ENCODE data around the gene HNF1A. TPM values are rescaled to one million over a fixed set of nuclear protein-coding genes. Genes with fewer than 3 reads are reported as not detected.
A peak's percentile ranks its signal among the peaks of the same experiment; 100 is the strongest.

The HNF1A gene
- total and polyA plus RNA-seq, 4 donors: 8.2 to 19.8 (median 10.6) TPM

DNA sequence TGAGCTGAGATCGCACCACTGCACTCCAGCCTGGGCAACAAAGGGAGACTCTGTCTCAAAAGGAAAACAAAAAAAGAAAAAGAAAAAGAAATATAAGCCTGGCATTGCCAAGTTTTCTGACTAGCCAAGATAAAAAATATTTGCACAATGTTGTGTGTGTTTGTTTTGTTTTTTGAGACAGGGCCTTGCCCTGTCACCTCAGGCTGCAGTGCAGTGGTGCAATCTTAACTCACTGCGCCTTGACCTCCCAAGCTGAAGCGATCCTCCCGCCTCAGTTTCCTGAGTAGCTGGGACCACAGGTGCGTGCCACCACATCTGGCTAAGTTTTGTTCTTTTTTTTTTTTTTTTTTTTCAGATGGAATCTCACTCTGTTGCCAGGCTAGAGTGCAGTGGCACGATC, 43.4 kb downstream of the HNF1A start:
- Histone ChIP-seq H3K36me3 (ENCODE audit: control insufficient read depth in 4 of 4, insufficient read depth in 3 of 4, low read depth in 1 of 4, low read length in 3 of 4) (peaks cover 0 to 2% (median 0%) of the 10 kb centered on the region in 4 donors), H3K27ac (ENCODE audit: low read depth in 1 of 2, low read length in 2 of 2) (peak overlapping the region; percentile 20 to 30), H3K27me3 (ENCODE audit: control insufficient read depth in 4 of 4, insufficient read depth in 4 of 4, low read length in 3 of 4) (no peaks in the 10 kb centered on the region), H3K4me1 (ENCODE audit: control insufficient read depth in 4 of 4, insufficient read depth in 4 of 4, low read length in 3 of 4) (peaks cover 1 to 31% (median 24%) of the 10 kb centered on the region in 4 donors), H3K9me3 (ENCODE audit: control insufficient read depth in 4 of 4, low read length in 3 of 4) (no peaks in the 10 kb centered on the region), H3K4me3 (ENCODE audit: low read depth in 1 of 3, low read length in 3 of 3) (no peak overlapping the region), H3K9ac (ENCODE audit: low read depth in 1 of 2, low read length in 2 of 2) (no peak overlapping the region)
- DNase-seq (ENCODE audit: low spot score): no peak
- 48% methylated on average over 6 of the region's 6 CpGs for WGBS
- TF ChIP-seq GABPA (IDR thresholded peaks at IDR 0.05 in 1 of 2, conservative IDR thresholded peaks at IDR 0.05 in 1 of 2) (no peak), NR2F2 (IDR thresholded peaks at IDR 0.05) (no peak), HNF4G (IDR thresholded peaks at IDR 0.05) (no peak), HNF4A (conservative IDR thresholded peaks at IDR 0.05) (peak; percentile 55 to 77), RXRA (IDR thresholded peaks at IDR 0.05) (peak; percentile 70 to 81), FOXA2 (IDR thresholded peaks at IDR 0.05) (no peak), RAD21 (IDR thresholded peaks at IDR 0.05) (peak in 1 of 2 donors; percentile 9), SP1 (IDR thresholded peaks at IDR 0.05) (peak; percentile 36), YY1 (IDR thresholded peaks at IDR 0.05) (peak; percentile 13), EGR1 (IDR thresholded peaks at IDR 0.05; ENCODE audit: low read depth in 2 of 2) (no peak), JUND (IDR thresholded peaks at IDR 0.05) (peak in 1 of 2 donors; percentile 54)
- TF ChIP-seq, protein P1, sequence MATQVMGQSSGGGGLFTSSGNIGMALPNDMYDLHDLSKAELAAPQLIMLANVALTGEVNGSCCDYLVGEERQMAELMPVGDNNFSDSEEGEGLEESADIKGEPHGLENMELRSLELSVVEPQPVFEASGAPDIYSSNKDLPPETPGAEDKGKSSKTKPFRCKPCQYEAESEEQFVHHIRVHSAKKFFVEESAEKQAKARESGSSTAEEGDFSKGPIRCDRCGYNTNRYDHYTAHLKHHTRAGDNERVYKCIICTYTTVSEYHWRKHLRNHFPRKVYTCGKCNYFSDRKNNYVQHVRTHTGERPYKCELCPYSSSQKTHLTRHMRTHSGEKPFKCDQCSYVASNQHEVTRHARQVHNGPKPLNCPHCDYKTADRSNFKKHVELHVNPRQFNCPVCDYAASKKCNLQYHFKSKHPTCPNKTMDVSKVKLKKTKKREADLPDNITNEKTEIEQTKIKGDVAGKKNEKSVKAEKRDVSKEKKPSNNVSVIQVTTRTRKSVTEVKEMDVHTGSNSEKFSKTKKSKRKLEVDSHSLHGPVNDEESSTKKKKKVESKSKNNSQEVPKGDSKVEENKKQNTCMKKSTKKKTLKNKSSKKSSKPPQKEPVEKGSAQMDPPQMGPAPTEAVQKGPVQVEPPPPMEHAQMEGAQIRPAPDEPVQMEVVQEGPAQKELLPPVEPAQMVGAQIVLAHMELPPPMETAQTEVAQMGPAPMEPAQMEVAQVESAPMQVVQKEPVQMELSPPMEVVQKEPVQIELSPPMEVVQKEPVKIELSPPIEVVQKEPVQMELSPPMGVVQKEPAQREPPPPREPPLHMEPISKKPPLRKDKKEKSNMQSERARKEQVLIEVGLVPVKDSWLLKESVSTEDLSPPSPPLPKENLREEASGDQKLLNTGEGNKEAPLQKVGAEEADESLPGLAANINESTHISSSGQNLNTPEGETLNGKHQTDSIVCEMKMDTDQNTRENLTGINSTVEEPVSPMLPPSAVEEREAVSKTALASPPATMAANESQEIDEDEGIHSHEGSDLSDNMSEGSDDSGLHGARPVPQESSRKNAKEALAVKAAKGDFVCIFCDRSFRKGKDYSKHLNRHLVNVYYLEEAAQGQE (IDR thresholded peaks at IDR 0.05): no peak
- TF ChIP-seq, protein P2, sequence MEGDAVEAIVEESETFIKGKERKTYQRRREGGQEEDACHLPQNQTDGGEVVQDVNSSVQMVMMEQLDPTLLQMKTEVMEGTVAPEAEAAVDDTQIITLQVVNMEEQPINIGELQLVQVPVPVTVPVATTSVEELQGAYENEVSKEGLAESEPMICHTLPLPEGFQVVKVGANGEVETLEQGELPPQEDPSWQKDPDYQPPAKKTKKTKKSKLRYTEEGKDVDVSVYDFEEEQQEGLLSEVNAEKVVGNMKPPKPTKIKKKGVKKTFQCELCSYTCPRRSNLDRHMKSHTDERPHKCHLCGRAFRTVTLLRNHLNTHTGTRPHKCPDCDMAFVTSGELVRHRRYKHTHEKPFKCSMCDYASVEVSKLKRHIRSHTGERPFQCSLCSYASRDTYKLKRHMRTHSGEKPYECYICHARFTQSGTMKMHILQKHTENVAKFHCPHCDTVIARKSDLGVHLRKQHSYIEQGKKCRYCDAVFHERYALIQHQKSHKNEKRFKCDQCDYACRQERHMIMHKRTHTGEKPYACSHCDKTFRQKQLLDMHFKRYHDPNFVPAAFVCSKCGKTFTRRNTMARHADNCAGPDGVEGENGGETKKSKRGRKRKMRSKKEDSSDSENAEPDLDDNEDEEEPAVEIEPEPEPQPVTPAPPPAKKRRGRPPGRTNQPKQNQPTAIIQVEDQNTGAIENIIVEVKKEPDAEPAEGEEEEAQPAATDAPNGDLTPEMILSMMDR (IDR thresholded peaks at IDR 0.05; ENCODE audit: low read depth, low read length, missing input control): no peak
- TF ChIP-seq, protein P3, sequence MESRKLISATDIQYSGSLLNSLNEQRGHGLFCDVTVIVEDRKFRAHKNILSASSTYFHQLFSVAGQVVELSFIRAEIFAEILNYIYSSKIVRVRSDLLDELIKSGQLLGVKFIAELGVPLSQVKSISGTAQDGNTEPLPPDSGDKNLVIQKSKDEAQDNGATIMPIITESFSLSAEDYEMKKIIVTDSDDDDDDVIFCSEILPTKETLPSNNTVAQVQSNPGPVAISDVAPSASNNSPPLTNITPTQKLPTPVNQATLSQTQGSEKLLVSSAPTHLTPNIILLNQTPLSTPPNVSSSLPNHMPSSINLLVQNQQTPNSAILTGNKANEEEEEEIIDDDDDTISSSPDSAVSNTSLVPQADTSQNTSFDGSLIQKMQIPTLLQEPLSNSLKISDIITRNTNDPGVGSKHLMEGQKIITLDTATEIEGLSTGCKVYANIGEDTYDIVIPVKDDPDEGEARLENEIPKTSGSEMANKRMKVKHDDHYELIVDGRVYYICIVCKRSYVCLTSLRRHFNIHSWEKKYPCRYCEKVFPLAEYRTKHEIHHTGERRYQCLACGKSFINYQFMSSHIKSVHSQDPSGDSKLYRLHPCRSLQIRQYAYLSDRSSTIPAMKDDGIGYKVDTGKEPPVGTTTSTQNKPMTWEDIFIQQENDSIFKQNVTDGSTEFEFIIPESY (IDR thresholded peaks at IDR 0.05): no peak

DNA sequence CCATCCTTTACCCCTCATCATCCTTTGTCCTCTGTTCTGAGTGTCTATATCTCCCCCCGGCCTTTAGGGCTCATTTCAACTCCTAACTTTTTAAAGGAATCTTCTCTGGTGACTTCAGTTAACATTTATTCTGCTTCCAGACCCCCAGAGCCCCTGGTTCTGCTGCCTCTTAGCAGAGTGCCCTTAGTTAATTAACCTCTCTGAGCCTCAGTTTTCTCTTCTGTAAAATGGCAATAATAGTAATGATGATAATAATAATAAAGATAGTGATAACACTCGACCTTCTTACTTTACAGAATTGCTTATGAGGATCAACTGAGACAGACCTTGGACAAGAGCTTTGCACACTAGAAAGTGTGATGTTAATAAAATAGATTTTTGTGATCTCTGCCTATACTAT, 44.4 kb downstream of the HNF1A start:
- H3K9ac ChIP-seq (ENCODE audit: low read depth in 1 of 2, low read length in 2 of 2): no peak overlapping the region
- 85% methylated on average over 2 of the region's 2 CpGs for WGBS
- no peak overlapping the region for H3K4me3 ChIP-seq (ENCODE audit: low read depth in 1 of 3, low read length in 3 of 3)
- no peak overlapping the region for H3K27ac ChIP-seq (ENCODE audit: low read depth in 1 of 2, low read length in 2 of 2)
- DNase-seq (ENCODE audit: low spot score): no peak
- H3K36me3 ChIP-seq (ENCODE audit: control insufficient read depth in 4 of 4, insufficient read depth in 3 of 4, low read depth in 1 of 4, low read length in 3 of 4): peaks cover 0 to 2% (median 0%) of the 10 kb centered on the region in 4 donors
- no peaks in the 10 kb centered on the region for H3K9me3 ChIP-seq (ENCODE audit: control insufficient read depth in 4 of 4, low read length in 3 of 4)
- peaks cover 1 to 33% (median 24%) of the 10 kb centered on the region in 4 donors for H3K4me1 ChIP-seq (ENCODE audit: control insufficient read depth in 4 of 4, insufficient read depth in 4 of 4, low read length in 3 of 4)
- H3K27me3 ChIP-seq (ENCODE audit: control insufficient read depth in 4 of 4, insufficient read depth in 4 of 4, low read length in 3 of 4): no peaks in the 10 kb centered on the region
- TF ChIP-seq RAD21 (IDR thresholded peaks at IDR 0.05) (no peak), FOXA2 (IDR thresholded peaks at IDR 0.05) (no peak), SP1 (IDR thresholded peaks at IDR 0.05) (no peak), YY1 (IDR thresholded peaks at IDR 0.05) (no peak), HNF4A (conservative IDR thresholded peaks at IDR 0.05) (no peak), RXRA (IDR thresholded peaks at IDR 0.05) (no peak), NR2F2 (IDR thresholded peaks at IDR 0.05) (no peak), HNF4G (IDR thresholded peaks at IDR 0.05) (no peak), TAF1 (conservative IDR thresholded peaks at IDR 0.05) (no peak), GABPA (IDR thresholded peaks at IDR 0.05 in 1 of 2, conservative IDR thresholded peaks at IDR 0.05 in 1 of 2) (no peak), FOXA1 (IDR thresholded peaks at IDR 0.05) (no peak), JUND (IDR thresholded peaks at IDR 0.05) (no peak), EGR1 (IDR thresholded peaks at IDR 0.05; ENCODE audit: low read depth in 2 of 2) (no peak)
- TF ChIP-seq, protein P3 (IDR thresholded peaks at IDR 0.05): no peak
- TF ChIP-seq, protein P2 (IDR thresholded peaks at IDR 0.05; ENCODE audit: low read depth, low read length, missing input control): no peak
- TF ChIP-seq, protein P4, sequence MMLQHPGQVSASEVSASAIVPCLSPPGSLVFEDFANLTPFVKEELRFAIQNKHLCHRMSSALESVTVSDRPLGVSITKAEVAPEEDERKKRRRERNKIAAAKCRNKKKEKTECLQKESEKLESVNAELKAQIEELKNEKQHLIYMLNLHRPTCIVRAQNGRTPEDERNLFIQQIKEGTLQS (IDR thresholded peaks at IDR 0.05): no peak
- TF ChIP-seq, protein P5, sequence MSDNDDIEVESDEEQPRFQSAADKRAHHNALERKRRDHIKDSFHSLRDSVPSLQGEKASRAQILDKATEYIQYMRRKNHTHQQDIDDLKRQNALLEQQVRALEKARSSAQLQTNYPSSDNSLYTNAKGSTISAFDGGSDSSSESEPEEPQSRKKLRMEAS (IDR thresholded peaks at IDR 0.05): no peak
